HepG2 (cell line): ENCODE measurements around the gene ACSL1. TPM values are rescaled to one million over a fixed set of nuclear protein-coding genes. Genes with fewer than 3 reads are reported as not detected.
A peak's percentile ranks its signal among the peaks of the same experiment; 100 is the strongest.

ENCODE experiments used
- ARID4A ChIP-seq: sonication (generic); formaldehyde crosslinking; IDR thresholded peaks from 2 replicates; pipeline ENCODE4 v1.5.0; 2020; ENCODE audit warnings: mild to moderate bottlenecking, missing genetic modification reagents, borderline replicate concordance
- BHLHE40 ChIP-seq: IDR thresholded peaks from 2 replicates; pipeline ENCODE4 v1.6.1; 2011; ENCODE audit warnings: low read length, improper control_type of control experiment
- CSRNP1 ChIP-seq: sonication (generic); formaldehyde crosslinking; IDR thresholded peaks from 2 replicates; pipeline ENCODE4 v1.8.1; 2023; ENCODE audit warnings: mild to moderate bottlenecking, missing genetic modification reagents
- FUBP1 ChIP-seq: sonication (generic); formaldehyde crosslinking; IDR thresholded peaks from 2 replicates; pipeline ENCODE4 v1.5.1; 2020; ENCODE audit warnings: missing genetic modification reagents, mild to moderate bottlenecking, borderline replicate concordance
- ISX ChIP-seq: sonication (generic); formaldehyde crosslinking; conservative IDR thresholded peaks from 2 replicates; pipeline ENCODE4 v1.5.0; 2020; ENCODE audit warnings: missing genetic modification reagents
- JUNB ChIP-seq: sonication (generic); formaldehyde crosslinking; IDR thresholded peaks from 2 replicates; pipeline ENCODE4 v1.8.0; 2022; ENCODE audit warnings: missing genetic modification reagents, mild to moderate bottlenecking, borderline replicate concordance
- NCOA5 ChIP-seq: sonication (generic); formaldehyde crosslinking; IDR thresholded peaks from 2 replicates; pipeline ENCODE4 v1.4.0; 2020; ENCODE audit warnings: missing genetic modification reagents
- PHB2 ChIP-seq: fragments of 450-650 bp; IDR thresholded peaks from 2 replicates; pipeline ENCODE4 v1.6.1; 2018; ENCODE audit not compliant: partially characterized antibody
- PLSCR1 ChIP-seq: sonication (generic); formaldehyde crosslinking; IDR thresholded peaks from 2 replicates; pipeline ENCODE4 v1.5.0; 2020; ENCODE audit warnings: missing genetic modification reagents, mild to moderate bottlenecking, borderline replicate concordance
- RARA ChIP-seq: IDR thresholded peaks from 2 replicates; pipeline ENCODE4 v1.6.1; 2016; ENCODE audit warnings: missing genetic modification reagents, missing compliant biosample characterization
- USF2 ChIP-seq, 2 experiments: sonication (generic) in 1 of 2; formaldehyde crosslinking in 1 of 2; IDR thresholded peaks; 2 replicates each; pipeline versions ENCODE4 v1.5.1 to v1.6.1; 2011 to 2020; ENCODE audit warnings: borderline replicate concordance in 1 of 2, low read depth in 1 of 2, low read length in 1 of 2, mild to moderate bottlenecking in 1 of 2, missing genetic modification reagents in 1 of 2, moderate library complexity in 1 of 2
- ZBTB34 ChIP-seq: sonication (generic); formaldehyde crosslinking; IDR thresholded peaks from 2 replicates; pipeline ENCODE4 v1.8.0; 2022; ENCODE audit warnings: mild to moderate bottlenecking, missing genetic modification reagents
- ZNF670 ChIP-seq: sonication (generic); formaldehyde crosslinking; IDR thresholded peaks from 2 replicates; pipeline ENCODE4 v1.8.0; 2022; ENCODE audit warnings: mild to moderate bottlenecking, missing genetic modification reagents, borderline replicate concordance
- polyA plus RNA-seq, 8 experiments: library from polyadenylated mRNA; depleted of rRNA in 3 of 8; stranded (reverse) in 7 of 8; unstranded in 1 of 8; fragments of >200 nt; fragmentation: Illumina TruSeq in 4 of 8; extraction: Trizol in 4 of 8; gene quantifications; 2 replicates each; pipeline versions ENCODE4 v1.2.1 to v1.2.3, GENCODE V29; 2011 to 2016; ENCODE audit warnings: low read depth in 4 of 8, missing spikeins in 1 of 8, mixed read lengths in 1 of 8; ENCODE audit not compliant: insufficient read depth in 1 of 8
- total RNA-seq, 5 experiments: library from RNA; depleted of rRNA; stranded (reverse); fragments of >200 nt; fragmentation: Illumina TruSeq; extraction: Trizol; gene quantifications; 2 replicates each; pipeline ENCODE4 v1.2.3, GENCODE V29; 2016; ENCODE audit warnings: low read depth in 1 of 5

ACSL1 gene
- total and polyA plus RNA-seq, 2 of the 13 experiments (the other 11 are each of a cell fraction or from before 2014, with no cell fraction given), result 10.0 to 29.8 TPM

- TF ChIP-seq BHLHE40, result no peak
- TF ChIP-seq JUNB (CRISPR knock-in tag), result no peak
- no peak for TF ChIP-seq ISX (CRISPR knock-in tag)
- TF ChIP-seq CSRNP1 (CRISPR knock-in tag), result no peak
- no peak for TF ChIP-seq NCOA5 (CRISPR knock-in tag)
- no peak for TF ChIP-seq ZNF670 (CRISPR knock-in tag)
- no peak for TF ChIP-seq ZBTB34 (CRISPR knock-in tag)
- TF ChIP-seq USF2 (IDR thresholded peaks at IDR 0.05; ENCODE audit: low read depth, low read length), result 0 out of 2 replicates have a peak, but pooled peaks have one; percentile 3
- TF ChIP-seq USF2 (CRISPR knock-in tag; IDR thresholded peaks at IDR 0.05; ENCODE audit: borderline replicate concordance), result no peak
- TF ChIP-seq PHB2, result no peak
- 0 out of 2 replicates have a peak, but pooled peaks have one; percentile 12 for TF ChIP-seq ARID4A (CRISPR knock-in tag)
- no peak for TF ChIP-seq FUBP1 (CRISPR knock-in tag)
- TF ChIP-seq PLSCR1, result no peak
- TF ChIP-seq RARA (CRISPR knock-in tag), result no peak
Observed at GRCh38 chr4:184805462-184806228, 20.1 kb downstream of the ACSL1 start (continued).
